Keratinocyte (primary cell): ENCODE measurements around the gene ARMH3. TPM values are rescaled to one million over a fixed set of nuclear protein-coding genes. Genes with fewer than 3 reads are reported as not detected.

Source experiments
- DNase-seq: peaks from one replicate; pipeline ENCODE4 v3.0.0-alpha.2; 2011; ENCODE audit warnings: low read depth, missing footprints, low spot score
- FAIRE-seq: peaks from 2 replicates; lab custom pipeline; 2011; peaks lifted over from hg19 to GRCh38; lab: Jason Lieb, UNC
- H2AFZ ChIP-seq: 2 replicates; pipeline ENCODE4 v1.6.0; 2012; ENCODE audit warnings: low read length, control low read depth, inconsistent platforms; ENCODE audit not compliant: control insufficient read depth
- H3K27ac ChIP-seq: 2 replicates; pipeline ENCODE4 v1.5.1; 2011; ENCODE audit warnings: low read length; ENCODE audit not compliant: control insufficient read depth, insufficient read depth
- H3K27me3 ChIP-seq: 3 replicates; pipeline ENCODE4 v1.6.0; 2011; ENCODE audit warnings: low read length; ENCODE audit not compliant: control insufficient read depth, insufficient read depth; ENCODE audit errors: extremely low read depth
- H3K36me3 ChIP-seq, 2 experiments: 2 replicates in 1 of 2; 3 replicates in 1 of 2; pipeline ENCODE4 v1.5.1; 2011; ENCODE audit warnings: low read length in 2 of 2, mild to moderate bottlenecking in 1 of 2; ENCODE audit not compliant: control insufficient read depth in 2 of 2, insufficient read depth in 2 of 2; ENCODE audit errors: extremely low read depth in 1 of 2
- H3K4me1 ChIP-seq: 3 replicates; pipeline ENCODE4 v1.5.1; 2011; ENCODE audit warnings: low read length; ENCODE audit not compliant: control insufficient read depth, insufficient read depth; ENCODE audit errors: extremely low read depth
- H3K4me2 ChIP-seq: 3 replicates; pipeline ENCODE4 v1.6.0; 2011; ENCODE audit warnings: low read depth, low read length; ENCODE audit not compliant: control insufficient read depth, insufficient read depth; ENCODE audit errors: extremely low read depth
- H3K4me3 ChIP-seq, 3 experiments: fragments of 200-600 bp in 1 of 3; sonication (generic) in 1 of 3; 2 replicates in 2 of 3; 3 replicates in 1 of 3; pipeline ENCODE4 v1.5.1; 2011 to 2016; ENCODE audit warnings: low read length in 3 of 3, mild to moderate bottlenecking in 3 of 3, control low read depth in 2 of 3, inconsistent platforms in 1 of 3, low read depth in 1 of 3, mixed read lengths in 1 of 3, mixed run types in 1 of 3, moderate library complexity in 1 of 3; ENCODE audit not compliant: control insufficient read depth in 2 of 3, insufficient read depth in 2 of 3; ENCODE audit errors: extremely low read depth in 1 of 3
- H3K79me2 ChIP-seq: 2 replicates; pipeline ENCODE4 v1.6.0; 2012; ENCODE audit warnings: low read length; ENCODE audit not compliant: control insufficient read depth, insufficient read depth
- H3K9ac ChIP-seq: 3 replicates; pipeline ENCODE4 v1.6.0; 2011; ENCODE audit warnings: low read length; ENCODE audit not compliant: control insufficient read depth, insufficient read depth; ENCODE audit errors: extremely low read depth
- H3K9me1 ChIP-seq: 3 replicates; pipeline ENCODE4 v1.6.0; 2011; ENCODE audit warnings: low read length; ENCODE audit not compliant: control insufficient read depth, insufficient read depth; ENCODE audit errors: extremely low read depth
- H3K9me3 ChIP-seq: 2 replicates; pipeline ENCODE4 v1.5.1; 2012; ENCODE audit warnings: low read depth, low read length; ENCODE audit not compliant: control insufficient read depth
- H4K20me1 ChIP-seq: 3 replicates; pipeline ENCODE4 v1.6.0; 2011; ENCODE audit warnings: low read length; ENCODE audit not compliant: control insufficient read depth, insufficient read depth; ENCODE audit errors: extremely low read depth
- CTCF ChIP-seq, 3 experiments: IDR thresholded peaks in 1 of 3; conservative IDR thresholded peaks in 1 of 3; optimal IDR thresholded peaks in 1 of 3; 2 replicates in 2 of 3; 3 replicates in 1 of 3; pipeline versions ENCODE3 to v1.5.1; 2011; ENCODE audit warnings: low read length in 3 of 3, mild to moderate bottlenecking in 3 of 3, moderate library complexity in 2 of 3, control low read depth in 1 of 3, inconsistent platforms in 1 of 3; ENCODE audit not compliant: insufficient read depth in 2 of 3; ENCODE audit errors: extremely low read depth in 1 of 3
- EZH2 ChIP-seq: IDR thresholded peaks from one replicate; pipeline ENCODE4 v1.6.1; 2012; ENCODE audit warnings: inconsistent platforms, mild to moderate bottlenecking, low read length, moderate library complexity
- dilution Hi-C: fragments of 300-500 bp; cut with MboI; formaldehyde crosslinking; loops from one replicate; pipeline ENCODE4 v1.7.0; 2020; ENCODE audit warnings: low sequenced_read_pairs; ENCODE audit not compliant: extremely low pct_ligation_motif_present
- polyA plus RNA-seq, 5 experiments: library from polyadenylated mRNA; depleted of rRNA in 3 of 5; stranded (reverse) in 3 of 5; stranded (forward) in 1 of 5; unstranded in 1 of 5; fragments of >200 nt; gene quantifications; 1 replicate in 1 of 5; 2 replicates in 3 of 5; 3 replicates in 1 of 5; pipeline versions ENCODE4 v1.2.1 to v1.2.3, GENCODE V29; 2011 to 2012; ENCODE audit warnings: missing spikeins in 2 of 5, low read depth in 1 of 5, low replicate concordance in 1 of 5

Gene ARMH3
- polyA plus RNA-seq, 1 donor (not counting 4 experiments of a cell fraction or from before 2014, with no cell fraction given) = 25.3 TPM

GRCh38 chr10:101816376-101816775 lies 239.6 kb downstream of the ARMH3 start:
- Histone ChIP-seq H3K9me3 (no peaks in the 10 kb centered on the region), H3K27me3 (no peaks in the 10 kb centered on the region), H3K27ac (peak overlapping the region; percentile 97), H3K4me2 (peak overlapping the region; percentile 88), H3K4me3 (peak overlapping the region; percentile 83 to 92 (median 90)), H3K79me2 (peaks cover 69% of the 10 kb centered on the region), H3K4me1 (peaks cover 22% of the 10 kb centered on the region), H3K9me1 (peaks cover 2% of the 10 kb centered on the region), H4K20me1 (peaks cover 26% of the 10 kb centered on the region), H2AFZ (no peak overlapping the region), H3K36me3 (peaks cover 1 to 10% of the 10 kb centered on the region in 2 experiments), H3K9ac (peak overlapping the region; percentile 97)
- dilution Hi-C loops = no loop called here
- FAIRE-seq (no peak), DNase-seq (no peak)
- TF ChIP-seq EZH2 (no peak), CTCF (optimal IDR thresholded peaks at IDR 0.05 in 1 of 3, IDR thresholded peaks at IDR 0.05 in 1 of 3, conservative IDR thresholded peaks at IDR 0.05 in 1 of 3; ENCODE audit: extremely low read depth in 1 of 3, insufficient read depth in 2 of 3, low read length in 3 of 3) (no peak)

- Histone ChIP-seq H3K9me1 (peaks cover 2% of the 10 kb centered on the region), H3K27me3 (no peaks in the 10 kb centered on the region), H3K4me3 (peak overlapping the region; percentile 83 to 92 (median 90)), H3K27ac (no peak overlapping the region), H3K36me3 (peaks cover 11 to 12% of the 10 kb centered on the region in 2 experiments), H3K9ac (peak overlapping the region; percentile 16), H3K4me2 (peak overlapping the region; percentile 88), H2AFZ (no peak overlapping the region), H3K4me1 (peaks cover 22% of the 10 kb centered on the region), H3K9me3 (no peaks in the 10 kb centered on the region), H3K79me2 (peaks cover 81% of the 10 kb centered on the region), H4K20me1 (peaks cover 26% of the 10 kb centered on the region)
- dilution Hi-C loops = no loop called here
- TF ChIP-seq EZH2 = no peak
- no peak for TF ChIP-seq CTCF (optimal IDR thresholded peaks at IDR 0.05 in 1 of 3, IDR thresholded peaks at IDR 0.05 in 1 of 3, conservative IDR thresholded peaks at IDR 0.05 in 1 of 3; ENCODE audit: extremely low read depth in 1 of 3, insufficient read depth in 2 of 3, low read length in 3 of 3)
- no peak for DNase-seq
- FAIRE-seq = no peak
These were observed 241.4 kb downstream of the ARMH3 start for GRCh38 chr10:101814466-101815071.
